Neural crest cell (in vitro differentiated cells): ENCODE data around the gene NDUFB3. TPM values are rescaled to one million over a fixed set of nuclear protein-coding genes. Genes with fewer than 3 reads are reported as not detected.
A peak's percentile ranks its signal among the peaks of the same experiment; 100 is the strongest.
"Not testable (repeated sequence)": the region's sequence is repeated elsewhere in the genome, so short reads cannot be mapped to it uniquely, and the experiment has no call there.

Experiments
- DNase-seq: peaks from one replicate; pipeline ENCODE4 v3.0.0; 2021; ENCODE audit warnings: low read depth, mixed read lengths, low spot score
- H3K27ac Mint-ChIP-seq: one replicate; pipeline ENCODE4 v1.8.0; 2021; ENCODE audit warnings: mild to moderate bottlenecking, mixed read lengths; ENCODE audit not compliant: unreplicated experiment
- H3K27me3 Mint-ChIP-seq: 2 replicates; pipeline ENCODE4 v1.8.0; 2021; ENCODE audit warnings: low read depth, mild to moderate bottlenecking, mixed read lengths
- H3K36me3 Mint-ChIP-seq: 2 replicates; pipeline ENCODE4 v1.8.0; 2021; ENCODE audit warnings: low read depth, mild to moderate bottlenecking, mixed read lengths
- H3K4me1 Mint-ChIP-seq: 2 replicates; pipeline ENCODE4 v1.8.0; 2021; ENCODE audit warnings: mixed read lengths
- H3K4me3 Mint-ChIP-seq: one replicate; pipeline ENCODE4 v1.8.0; 2021; ENCODE audit warnings: mild to moderate bottlenecking, mixed read lengths
- H3K9me3 Mint-ChIP-seq: 2 replicates; pipeline ENCODE4 v1.8.0; 2021; ENCODE audit warnings: mixed read lengths
- CTCF ChIP-seq: fragments of 200-600 bp; sonication (generic); conservative IDR thresholded peaks from 2 replicates; pipeline ENCODE4 v1.5.0; 2021; ENCODE audit warnings: antibody characterized with exemption, mild to moderate bottlenecking
- total RNA-seq: library from RNA; stranded (reverse); gene quantifications from 2 replicates; pipeline ENCODE4 v1.2.1, GENCODE V29; 2021

The NDUFB3 gene
- total RNA-seq, 1 donor from 2014 or later, result 87.1 TPM

GRCh38 chr2:201059961-201060755, 11.6 kb upstream of the NDUFB3 start:
- Mint-ChIP-seq H3K4me1 (no peaks in the 10 kb centered on the region), H3K27ac (no peak overlapping the region), H3K4me3 (no peak overlapping the region), H3K27me3 (no peaks in the 10 kb centered on the region), H3K9me3 (no peaks in the 10 kb centered on the region), H3K36me3 (no peaks in the 10 kb centered on the region)
- no peak for DNase-seq
- TF ChIP-seq CTCF, result no peak

GRCh38 chr2:201063516-201063915, 8.3 kb upstream of the NDUFB3 start:
- not testable (repeated sequence) for H3K4me1 Mint-ChIP-seq

GRCh38 chr2:201064797-201065329, 6.9 kb upstream of the NDUFB3 start:
- no peak for TF ChIP-seq CTCF
- Mint-ChIP-seq H3K4me3 (no peak overlapping the region), H3K9me3 (no peaks in the 10 kb centered on the region), H3K4me1 (peaks cover 12% of the 10 kb centered on the region), H3K27me3 (no peaks in the 10 kb centered on the region), H3K36me3 (no peaks in the 10 kb centered on the region), H3K27ac (no peak overlapping the region)
- no peak for DNase-seq

More at GRCh38 chr2:201063516-201063915, 8.3 kb upstream of the NDUFB3 start:
- DNase-seq, H3K27ac Mint-ChIP-seq, H3K36me3 Mint-ChIP-seq, H3K9me3 Mint-ChIP-seq, H3K4me3 Mint-ChIP-seq, H3K27me3 Mint-ChIP-seq: not testable (repeated sequence)

GRCh38 chr2:201070948-201071478, 788 bp upstream of the NDUFB3 start:
- H3K27ac Mint-ChIP-seq, result peak overlapping the region; percentile 99
- no peaks in the 10 kb centered on the region for H3K9me3 Mint-ChIP-seq
- H3K4me3 Mint-ChIP-seq, result peak overlapping the region; percentile 97
- peaks cover 36% of the 10 kb centered on the region for H3K4me1 Mint-ChIP-seq
- no peak for DNase-seq
- H3K27me3 Mint-ChIP-seq, result no peaks in the 10 kb centered on the region
- H3K36me3 Mint-ChIP-seq, result no peaks in the 10 kb centered on the region
- no peak for TF ChIP-seq CTCF

GRCh38 chr2:201072201-201072530, 365 bp downstream of the NDUFB3 start:
- H3K36me3 Mint-ChIP-seq, result no peaks in the 10 kb centered on the region
- H3K9me3 Mint-ChIP-seq, result no peaks in the 10 kb centered on the region
- H3K27me3 Mint-ChIP-seq, result no peaks in the 10 kb centered on the region
- peak overlapping the region; percentile 99 for H3K27ac Mint-ChIP-seq
- H3K4me3 Mint-ChIP-seq, result peak overlapping the region; percentile 97
- no peak for DNase-seq
- no peak for TF ChIP-seq CTCF
- H3K4me1 Mint-ChIP-seq, result peaks cover 36% of the 10 kb centered on the region

- no peak for TF ChIP-seq CTCF
- no peaks in the 10 kb centered on the region for H3K9me3 Mint-ChIP-seq
- H3K27ac Mint-ChIP-seq, result no peak overlapping the region
- H3K4me3 Mint-ChIP-seq, result peak overlapping the region; percentile 69
- H3K27me3 Mint-ChIP-seq, result no peaks in the 10 kb centered on the region
- peaks cover 36% of the 10 kb centered on the region for H3K4me1 Mint-ChIP-seq
- H3K36me3 Mint-ChIP-seq, result no peaks in the 10 kb centered on the region
- no peak for DNase-seq
These were observed 1.3 kb downstream of the NDUFB3 start for GRCh38 chr2:201073071-201073470.
